Endodermal cell (in vitro differentiated cells): Measurements from ENCODE around the gene SMIM45.
A peak's percentile ranks its signal among the peaks of the same experiment; 100 is the strongest.

ENCODE experiments used
- DNase-seq: peaks from one replicate; pipeline ENCODE4 v3.0.0-alpha.2; 2017
- H3K27ac ChIP-seq: 2 replicates; pipeline ENCODE4 v1.5.1; 2013; ENCODE audit warnings: mild to moderate bottlenecking, low read depth, low read length, moderate library complexity
- H3K27me3 ChIP-seq: 2 replicates; pipeline ENCODE4 v1.6.1; 2013; ENCODE audit warnings: mild to moderate bottlenecking, low read length, moderate library complexity; ENCODE audit not compliant: insufficient read depth, control insufficient read depth, poor library complexity, severe bottlenecking
- H3K36me3 ChIP-seq: 2 replicates; pipeline ENCODE4 v1.7.0; 2013; ENCODE audit warnings: mild to moderate bottlenecking, low read length, moderate library complexity; ENCODE audit not compliant: control insufficient read depth, insufficient read depth
- H3K4me1 ChIP-seq: one replicate; pipeline ENCODE4 v1.7.0; 2013; ENCODE audit warnings: low read length; ENCODE audit not compliant: control insufficient read depth, insufficient read depth
- H3K4me3 ChIP-seq: 2 replicates; pipeline ENCODE4 v1.5.1; 2013; ENCODE audit warnings: mild to moderate bottlenecking, low read length, moderate library complexity
- H3K9ac ChIP-seq: 2 replicates; pipeline ENCODE4 v1.6.1; 2013; ENCODE audit warnings: mild to moderate bottlenecking, low read length, moderate library complexity; ENCODE audit not compliant: poor library complexity, severe bottlenecking; ENCODE audit errors: extremely low read depth
- H3K9me3 ChIP-seq: 2 replicates; pipeline ENCODE4 v1.6.1; 2013; ENCODE audit warnings: mild to moderate bottlenecking, low read length, moderate library complexity; ENCODE audit not compliant: control insufficient read depth
- H3K27ac Mint-ChIP-seq: 2 replicates; pipeline ENCODE4 v1.8.0; 2020; ENCODE audit warnings: mixed read lengths
- H3K27me3 Mint-ChIP-seq: 2 replicates; pipeline ENCODE4 v1.8.0; 2021; ENCODE audit warnings: mild to moderate bottlenecking, mixed read lengths; ENCODE audit not compliant: insufficient read depth
- H3K36me3 Mint-ChIP-seq: 2 replicates; pipeline ENCODE4 v1.8.0; 2020; ENCODE audit warnings: low read depth, mixed read lengths
- H3K4me1 Mint-ChIP-seq: 2 replicates; pipeline ENCODE4 v1.8.0; 2020; ENCODE audit warnings: mixed read lengths
- H3K4me3 Mint-ChIP-seq: 2 replicates; pipeline ENCODE4 v1.8.0; 2020; ENCODE audit warnings: mild to moderate bottlenecking, moderate library complexity, mixed read lengths
- H3K9me3 Mint-ChIP-seq: 2 replicates; pipeline ENCODE4 v1.8.0; 2020; ENCODE audit warnings: mild to moderate bottlenecking, mixed read lengths
- CTCF ChIP-seq: fragments of 200-600 bp; sonication (generic); conservative IDR thresholded peaks from 2 replicates; pipeline ENCODE4 v1.5.0; 2021; ENCODE audit warnings: antibody characterized with exemption, mild to moderate bottlenecking
- WGBS, 2 experiments: methylation state at CpG; one replicate each; pipeline versions ENCODE4 v1.1.5 to v1.1.7; 2013; ENCODE audit warnings: missing lambda C conversion rate in 2 of 2, mixed read lengths in 1 of 2; ENCODE audit not compliant: insufficient coverage in 1 of 2, insufficient read length in 1 of 2; 5-methylcytosine and 5-hydroxymethylcytosine counted together

Gene SMIM45

GRCh38 chr22:41989246-41989645 lies 37.3 kb downstream of the SMIM45 start:
- no peaks in the 10 kb centered on the region for H3K4me1 ChIP-seq
- no peak overlapping the region for H3K4me3 ChIP-seq
- H3K9ac ChIP-seq = no peak overlapping the region
- no peaks in the 10 kb centered on the region for H3K4me1 Mint-ChIP-seq
- H3K9me3 Mint-ChIP-seq = no peaks in the 10 kb centered on the region
- H3K27me3 ChIP-seq = no peaks in the 10 kb centered on the region
- H3K27me3 Mint-ChIP-seq = no peaks in the 10 kb centered on the region
- WGBS, 2 experiments = 85 to 100% methylated on average over 1 to 4 of the region's 4 CpGs
- H3K9me3 ChIP-seq = no peaks in the 10 kb centered on the region
- no peaks in the 10 kb centered on the region for H3K36me3 Mint-ChIP-seq
- no peak for TF ChIP-seq CTCF
- H3K27ac Mint-ChIP-seq = no peak overlapping the region
- DNase-seq = peak; percentile 33
- H3K36me3 ChIP-seq = no peaks in the 10 kb centered on the region
- H3K27ac ChIP-seq = no peak overlapping the region
- H3K4me3 Mint-ChIP-seq = no peak overlapping the region

- Mint-ChIP-seq H3K27me3 (no peaks in the 10 kb centered on the region), H3K4me1 (no peaks in the 10 kb centered on the region), H3K4me3 (no peak overlapping the region), H3K27ac (no peak overlapping the region), H3K36me3 (no peaks in the 10 kb centered on the region), H3K9me3 (no peaks in the 10 kb centered on the region)
- no peak overlapping the region for H3K9ac ChIP-seq
- no peak for TF ChIP-seq CTCF
- peak; percentile 24 for DNase-seq
- H3K4me3 ChIP-seq = no peak overlapping the region
- 93 to 95% methylated on average over 6 to 7 of the region's 7 CpGs for WGBS, 2 experiments
- no peaks in the 10 kb centered on the region for H3K36me3 ChIP-seq
- H3K9me3 ChIP-seq = no peaks in the 10 kb centered on the region
- H3K27me3 ChIP-seq = no peaks in the 10 kb centered on the region
- no peak overlapping the region for H3K27ac ChIP-seq
- H3K4me1 ChIP-seq = no peaks in the 10 kb centered on the region
These were observed 39.2 kb downstream of the SMIM45 start for GRCh38 chr22:41991111-41991510.

GRCh38 chr22:41992496-41992895 lies 40.5 kb downstream of the SMIM45 start:
- Histone ChIP-seq H3K4me3 (no peak overlapping the region), H3K27ac (no peak overlapping the region), H3K4me1 (no peaks in the 10 kb centered on the region), H3K9ac (no peak overlapping the region), H3K9me3 (no peaks in the 10 kb centered on the region), H3K36me3 (no peaks in the 10 kb centered on the region), H3K27me3 (no peaks in the 10 kb centered on the region)
- Mint-ChIP-seq H3K36me3 (no peaks in the 10 kb centered on the region), H3K27me3 (no peaks in the 10 kb centered on the region), H3K27ac (no peak overlapping the region), H3K4me1 (no peaks in the 10 kb centered on the region), H3K9me3 (no peaks in the 10 kb centered on the region), H3K4me3 (no peak overlapping the region)
- no peak for DNase-seq
- WGBS, 2 experiments = 93 to 100% methylated on average over 4 to 5 of the region's 5 CpGs
- no peak for TF ChIP-seq CTCF
